ENCODE measurements around the gene GNB1.

The GNB1 gene

GRCh38 chr1:1826356-1827088 is 64.4 kb downstream of the GNB1 start:
- Histone ChIP-seq H3K27me3 (ENCODE audit: insufficient read depth, poor library complexity, severe bottlenecking) (no peaks in the 10 kb centered on the region), H3K9me3 (ENCODE audit: severe bottlenecking) (no peaks in the 10 kb centered on the region), H3K36me3 (ENCODE audit: low read depth) (peaks cover 75% of the 10 kb centered on the region), H3K4me3 (ENCODE audit: severe bottlenecking) (no peak overlapping the region), H3K27ac (ENCODE audit: poor library complexity, severe bottlenecking) (no peak overlapping the region), H3K4me1 (ENCODE audit: insufficient read depth, poor library complexity, severe bottlenecking) (peaks cover 3% of the 10 kb centered on the region)
- TF ChIP-seq CTCF (IDR thresholded peaks at IDR 0.05; ENCODE audit: poor library complexity, severe bottlenecking) = no peak
- DNase-seq (ENCODE audit: low spot score) = no peak
- ATAC-seq (ENCODE audit: low read depth) = 0 out of 3 replicates have a peak, but pooled peaks have one; percentile 21

GRCh38 chr1:1825217-1825616 is 65.7 kb downstream of the GNB1 start:
- Histone ChIP-seq H3K4me3 (ENCODE audit: severe bottlenecking) (no peak overlapping the region), H3K27me3 (ENCODE audit: insufficient read depth, poor library complexity, severe bottlenecking) (no peaks in the 10 kb centered on the region), H3K27ac (ENCODE audit: poor library complexity, severe bottlenecking) (no peak overlapping the region), H3K9me3 (ENCODE audit: severe bottlenecking) (no peaks in the 10 kb centered on the region), H3K4me1 (ENCODE audit: insufficient read depth, poor library complexity, severe bottlenecking) (peaks cover 3% of the 10 kb centered on the region), H3K36me3 (ENCODE audit: low read depth) (peaks cover 79% of the 10 kb centered on the region)
- DNase-seq (ENCODE audit: low spot score) (no peak), ATAC-seq (ENCODE audit: low read depth) (no peak)
- TF ChIP-seq CTCF (IDR thresholded peaks at IDR 0.05; ENCODE audit: poor library complexity, severe bottlenecking) = no peak

GRCh38 chr1:1819762-1820161 is 71.1 kb downstream of the GNB1 start:
- ATAC-seq (ENCODE audit: low read depth) (no peak), DNase-seq (ENCODE audit: low spot score) (no peak)
- no peaks in the 10 kb centered on the region for H3K4me1 ChIP-seq (ENCODE audit: insufficient read depth, poor library complexity, severe bottlenecking)
- H3K36me3 ChIP-seq (ENCODE audit: low read depth) = peaks cover 86% of the 10 kb centered on the region
- no peaks in the 10 kb centered on the region for H3K9me3 ChIP-seq (ENCODE audit: severe bottlenecking)
- H3K27ac ChIP-seq (ENCODE audit: poor library complexity, severe bottlenecking) = no peak overlapping the region
- no peak for TF ChIP-seq CTCF (IDR thresholded peaks at IDR 0.05; ENCODE audit: poor library complexity, severe bottlenecking)
- no peak overlapping the region for H3K4me3 ChIP-seq (ENCODE audit: severe bottlenecking)
- no peaks in the 10 kb centered on the region for H3K27me3 ChIP-seq (ENCODE audit: insufficient read depth, poor library complexity, severe bottlenecking)

- H3K36me3 ChIP-seq (ENCODE audit: low read depth) = peaks cover 80% of the 10 kb centered on the region
- H3K27ac ChIP-seq (ENCODE audit: poor library complexity, severe bottlenecking) = no peak overlapping the region
- no peaks in the 10 kb centered on the region for H3K9me3 ChIP-seq (ENCODE audit: severe bottlenecking)
- H3K4me1 ChIP-seq (ENCODE audit: insufficient read depth, poor library complexity, severe bottlenecking) = no peaks in the 10 kb centered on the region
- ATAC-seq (ENCODE audit: low read depth) (no peak), DNase-seq (ENCODE audit: low spot score) (no peak)
- no peak for TF ChIP-seq CTCF (IDR thresholded peaks at IDR 0.05; ENCODE audit: poor library complexity, severe bottlenecking)
- H3K4me3 ChIP-seq (ENCODE audit: severe bottlenecking) = no peak overlapping the region
- no peaks in the 10 kb centered on the region for H3K27me3 ChIP-seq (ENCODE audit: insufficient read depth, poor library complexity, severe bottlenecking)
These were observed 73.7 kb downstream of the GNB1 start for GRCh38 chr1:1817221-1817620.

- TF ChIP-seq CTCF (IDR thresholded peaks at IDR 0.05; ENCODE audit: poor library complexity, severe bottlenecking) = no peak
- Histone ChIP-seq H3K27me3 (ENCODE audit: insufficient read depth, poor library complexity, severe bottlenecking) (no peaks in the 10 kb centered on the region), H3K9me3 (ENCODE audit: severe bottlenecking) (no peaks in the 10 kb centered on the region), H3K4me3 (ENCODE audit: severe bottlenecking) (no peak overlapping the region), H3K36me3 (ENCODE audit: low read depth) (peaks cover 80% of the 10 kb centered on the region), H3K27ac (ENCODE audit: poor library complexity, severe bottlenecking) (no peak overlapping the region), H3K4me1 (ENCODE audit: insufficient read depth, poor library complexity, severe bottlenecking) (no peaks in the 10 kb centered on the region)
- ATAC-seq (ENCODE audit: low read depth) = peak; percentile 14; the same call in 1 of the 3 replicates
- no peak for DNase-seq (ENCODE audit: low spot score)
These were observed 75.1 kb downstream of the GNB1 start for GRCh38 chr1:1815606-1816281.

Measured in RWPE2 (cell line).